ENCODE data around the gene TMEM109. TPM values are rescaled to one million over a fixed set of nuclear protein-coding genes. Genes with fewer than 3 reads are reported as not detected.

Gene TMEM109
- total and polyA plus RNA-seq, 2 of the 13 experiments (the other 11 are each of a cell fraction or from before 2014, with no cell fraction given) = 7.7 to 18.0 TPM

- TF ChIP-seq DMTF1 (CRISPR knock-in tag; IDR thresholded peaks at IDR 0.05) (no peak), ZNF879 (CRISPR knock-in tag; IDR thresholded peaks at IDR 0.05) (no peak), SATB2 (CRISPR knock-in tag; IDR thresholded peaks at IDR 0.05) (no peak), RFX5 (IDR thresholded peaks at IDR 0.05; ENCODE audit: low read depth, low read length) (no peak), ZNF556 (CRISPR knock-in tag; IDR thresholded peaks at IDR 0.05; ENCODE audit: borderline replicate concordance) (peak; percentile 81; the same call in 1 of the 2 replicates), PHB2 (IDR thresholded peaks at IDR 0.05; ENCODE audit: partially characterized antibody) (no peak), REST (IDR thresholded peaks at IDR 0.05; ENCODE audit: borderline replicate concordance in 1 of 2, low read depth in 1 of 2, low read length in 2 of 2) (peak in 1 of 2 experiments; percentile 70; a peak in 1 of 4 replicates), SNAI1 (CRISPR knock-in tag; IDR thresholded peaks at IDR 0.05; ENCODE audit: borderline replicate concordance) (no peak), ZNF605 (CRISPR knock-in tag; IDR thresholded peaks at IDR 0.05) (peak; percentile 92), PAF1 (CRISPR knock-in tag; IDR thresholded peaks at IDR 0.05) (no peak), ZFP41 (CRISPR knock-in tag; IDR thresholded peaks at IDR 0.05; ENCODE audit: borderline replicate concordance) (no peak), E2F1 (CRISPR knock-in tag; IDR thresholded peaks at IDR 0.05) (no peak), ZNF496 (CRISPR knock-in tag; IDR thresholded peaks at IDR 0.05; ENCODE audit: insufficient replicate concordance) (no peak), LBX2 (CRISPR knock-in tag; IDR thresholded peaks at IDR 0.05; ENCODE audit: borderline replicate concordance) (no peak), STAG1 (CRISPR knock-in tag; IDR thresholded peaks at IDR 0.05) (peak; percentile 42; the same call in 1 of the 2 replicates), ZNF776 (CRISPR knock-in tag; IDR thresholded peaks at IDR 0.05) (no peak), DR1 (CRISPR knock-in tag; IDR thresholded peaks at IDR 0.05) (no peak), BRF2 (CRISPR knock-in tag; IDR thresholded peaks at IDR 0.05) (peak; percentile 77; the same call in 1 of the 2 replicates)
These were observed 33.2 kb upstream of the TMEM109 start (continued) for GRCh38 chr11:60880643-60881282.
